Skeletal muscle cell (primary cell): ENCODE results near the gene INPP5J.
"Not testable (repeated sequence)": the region's sequence is repeated elsewhere in the genome, so short reads cannot be mapped to it uniquely, and the experiment has no call there.

Experiments
- DNase-seq: peaks from one replicate; pipeline ENCODE4 v3.0.0-alpha.2; 2010; ENCODE audit warnings: low read depth
- H3K4me3 ChIP-seq: 2 replicates; pipeline ENCODE4 v1.5.1; 2011; ENCODE audit warnings: low read depth, mild to moderate bottlenecking, control low read depth, low read length, moderate library complexity

Gene INPP5J

GRCh38 chr22:31086703-31087330 is 35.9 kb upstream of the INPP5J start:
- no peak overlapping the region for H3K4me3 ChIP-seq
- no peak for DNase-seq

- no peak overlapping the region for H3K4me3 ChIP-seq
- no peak for DNase-seq
These were observed 35.0 kb upstream of the INPP5J start for GRCh38 chr22:31087744-31088215.

- no peak for DNase-seq
- no peak overlapping the region for H3K4me3 ChIP-seq
These were observed 34.4 kb upstream of the INPP5J start for GRCh38 chr22:31088233-31088986.

- DNase-seq: no peak
- H3K4me3 ChIP-seq: no peak overlapping the region
These were observed 33.3 kb upstream of the INPP5J start for GRCh38 chr22:31089160-31090100.

- no peak for DNase-seq
- no peak overlapping the region for H3K4me3 ChIP-seq
These were observed 32.3 kb upstream of the INPP5J start for GRCh38 chr22:31090217-31091085.

GRCh38 chr22:31091106-31091975 is 31.4 kb upstream of the INPP5J start:
- DNase-seq: no peak
- H3K4me3 ChIP-seq: no peak overlapping the region

GRCh38 chr22:31092161-31092560 is 30.6 kb upstream of the INPP5J start:
- no peak overlapping the region for H3K4me3 ChIP-seq
- no peak for DNase-seq

GRCh38 chr22:31093086-31093850 is 29.5 kb upstream of the INPP5J start:
- DNase-seq: no peak
- H3K4me3 ChIP-seq: no peak overlapping the region

GRCh38 chr22:31094021-31094551 is 28.7 kb upstream of the INPP5J start:
- H3K4me3 ChIP-seq: no peak overlapping the region
- DNase-seq: no peak

- no peak for DNase-seq
- H3K4me3 ChIP-seq: no peak overlapping the region
These were observed 28.0 kb upstream of the INPP5J start for GRCh38 chr22:31094741-31095140.

GRCh38 chr22:31095637-31096249 is 27.0 kb upstream of the INPP5J start:
- no peak overlapping the region for H3K4me3 ChIP-seq
- no peak for DNase-seq

- no peak for DNase-seq
- H3K4me3 ChIP-seq: no peak overlapping the region
These were observed 26.0 kb upstream of the INPP5J start for GRCh38 chr22:31096657-31097279.

- not testable (repeated sequence) for DNase-seq, H3K4me3 ChIP-seq
These were observed 25.2 kb upstream of the INPP5J start for GRCh38 chr22:31097539-31097938.

GRCh38 chr22:31097941-31098631 is 24.7 kb upstream of the INPP5J start:
- H3K4me3 ChIP-seq: no peak overlapping the region
- no peak for DNase-seq

GRCh38 chr22:31098632-31099110 is 24.1 kb upstream of the INPP5J start:
- DNase-seq: no peak

GRCh38 chr22:31099386-31099785 is 23.4 kb upstream of the INPP5J start:
- no peak overlapping the region for H3K4me3 ChIP-seq
- DNase-seq: no peak

More at GRCh38 chr22:31098632-31099110, 24.1 kb upstream of the INPP5J start:
- no peak overlapping the region for H3K4me3 ChIP-seq
